Smooth muscle cell (in vitro differentiated cells): ENCODE data around the gene NPTXR. TPM values are rescaled to one million over a fixed set of nuclear protein-coding genes. Genes with fewer than 3 reads are reported as not detected.
A peak's percentile ranks its signal among the peaks of the same experiment; 100 is the strongest.

ENCODE experiments used
- DNase-seq: peaks from one replicate; lab custom pipeline; 2025; ENCODE audit not compliant: unreplicated experiment; lab: John Stamatoyannopoulos, UW
- H2AFZ ChIP-seq: fragments of 200-600 bp; sonication (generic); 2 replicates; pipeline ENCODE4 v1.6.0; 2016; ENCODE audit warnings: antibody characterized with exemption, low read depth, mild to moderate bottlenecking
- H3F3A ChIP-seq: fragments of 200-600 bp; sonication (generic); 2 replicates; pipeline ENCODE4 v1.6.0; 2017; ENCODE audit warnings: antibody characterized with exemption, low read depth
- H3K27ac ChIP-seq: fragments of 200-600 bp; sonication (generic); 2 replicates; pipeline ENCODE4 v1.5.1; 2016; ENCODE audit warnings: low read depth, mild to moderate bottlenecking
- H3K27me3 ChIP-seq: fragments of 200-600 bp; sonication (generic); 2 replicates; pipeline ENCODE4 v1.6.1; 2016; ENCODE audit warnings: low read depth, mild to moderate bottlenecking
- H3K36me3 ChIP-seq: fragments of 200-600 bp; sonication (generic); 2 replicates; pipeline ENCODE4 v1.5.1; 2016; ENCODE audit warnings: low read depth
- H3K4me1 ChIP-seq: fragments of 200-600 bp; sonication (generic); 2 replicates; pipeline ENCODE4 v1.5.1; 2016; ENCODE audit warnings: low read depth
- H3K4me2 ChIP-seq: fragments of 200-600 bp; sonication (generic); 2 replicates; pipeline ENCODE4 v1.6.0; 2016; ENCODE audit warnings: mild to moderate bottlenecking
- H3K4me3 ChIP-seq: fragments of 200-600 bp; sonication (generic); 2 replicates; pipeline ENCODE4 v1.5.1; 2016; ENCODE audit warnings: mild to moderate bottlenecking
- H3K79me2 ChIP-seq: fragments of 200-600 bp; sonication (generic); 2 replicates; pipeline ENCODE4 v1.6.0; 2016; ENCODE audit warnings: low read depth, mild to moderate bottlenecking
- H3K9ac ChIP-seq: fragments of 200-600 bp; sonication (generic); 2 replicates; pipeline ENCODE4 v1.6.0; 2016; ENCODE audit warnings: low read depth
- H3K9me3 ChIP-seq: fragments of 200-600 bp; sonication (generic); replicated peaks from 2 replicates; pipeline ENCODE4 v1.5.1; 2016; ENCODE audit warnings: low read depth
- H4K20me1 ChIP-seq: fragments of 200-600 bp; sonication (generic); 2 replicates; pipeline ENCODE4 v1.6.0; 2016; ENCODE audit warnings: low read depth
- CTCF ChIP-seq: fragments of 200-600 bp; sonication (generic); IDR thresholded peaks from 2 replicates; pipeline ENCODE4 v1.5.1; 2017; ENCODE audit warnings: borderline replicate concordance, mild to moderate bottlenecking, antibody characterized with exemption; ENCODE audit not compliant: insufficient read depth, poor library complexity, severe bottlenecking
- WGBS: methylation state at CpG from one replicate; pipeline ENCODE4 v1.1.7; 2016; ENCODE audit warnings: low lambda C conversion rate; 5-methylcytosine and 5-hydroxymethylcytosine counted together
- polyA plus RNA-seq: library from polyadenylated mRNA; unstranded; fragments of >200 nt; fragmentation: Nextera tagmentation; extraction: Ambion mirVana; gene quantifications from 2 replicates; pipeline ENCODE4 v1.2.1, GENCODE V29; 2016
- total RNA-seq: library from RNA; depleted of rRNA; stranded (reverse); fragments of >200 nt; gene quantifications from 2 replicates; pipeline ENCODE4 v1.2.3, GENCODE V29; 2014

The NPTXR gene
- total and polyA plus RNA-seq, 2 experiments from 2014 or later: 2.0 to 3.9 TPM

DNA sequence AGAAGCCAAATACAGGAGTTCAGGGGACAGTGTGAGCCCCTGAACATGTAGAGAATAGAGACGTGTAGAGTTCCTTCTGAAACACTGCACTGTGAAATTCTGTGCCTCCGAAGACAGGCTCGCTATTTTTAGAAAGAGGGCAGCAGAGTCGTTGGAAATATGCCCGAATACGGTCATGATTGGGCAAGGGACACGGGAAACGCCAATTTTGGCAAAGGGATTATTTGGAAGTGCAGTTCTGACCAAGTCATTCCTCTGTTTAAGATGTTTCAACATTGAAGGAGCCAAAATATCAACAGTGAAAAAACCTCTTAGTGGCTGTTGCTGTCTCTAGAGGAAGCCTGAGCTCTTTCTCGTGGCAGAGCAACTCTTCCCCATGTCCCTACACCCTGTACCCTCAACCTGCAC is 37.6 kb upstream of the NPTXR start:
- Histone ChIP-seq H3K79me2 (no peaks in the 10 kb centered on the region), H3K27me3 (peaks cover 6% of the 10 kb centered on the region), H3F3A (no peaks in the 10 kb centered on the region), H3K4me1 (peaks cover 3% of the 10 kb centered on the region), H3K27ac (no peak overlapping the region), H3K9ac (no peak overlapping the region), H3K4me2 (peak overlapping the region; percentile 62), H3K36me3 (no peaks in the 10 kb centered on the region), H4K20me1 (no peaks in the 10 kb centered on the region), H3K9me3 (no peaks in the 10 kb centered on the region), H2AFZ (peak overlapping the region; percentile 71), H3K4me3 (no peak overlapping the region)
- TF ChIP-seq CTCF: no peak
- WGBS: 53% methylated on average over 9 of the region's 9 CpGs
- DNase-seq: no peak

GRCh38 chr22:38879961-38880360 is 36.1 kb upstream of the NPTXR start:
- Histone ChIP-seq H3K4me1 (peaks cover 3% of the 10 kb centered on the region), H3K9me3 (no peaks in the 10 kb centered on the region), H3K9ac (no peak overlapping the region), H3K27ac (no peak overlapping the region), H2AFZ (no peak overlapping the region), H3K36me3 (no peaks in the 10 kb centered on the region), H3F3A (no peaks in the 10 kb centered on the region), H3K27me3 (peaks cover 6% of the 10 kb centered on the region), H4K20me1 (no peaks in the 10 kb centered on the region), H3K4me2 (no peak overlapping the region), H3K79me2 (no peaks in the 10 kb centered on the region), H3K4me3 (no peak overlapping the region)
- TF ChIP-seq CTCF: no peak
- no peak for DNase-seq
- 93% methylated on average over 5 of the region's 5 CpGs for WGBS

- Histone ChIP-seq H3K9ac (no peak overlapping the region), H3K27ac (no peak overlapping the region), H3K27me3 (peaks cover 6% of the 10 kb centered on the region), H3K4me3 (no peak overlapping the region), H3K36me3 (no peaks in the 10 kb centered on the region), H3K9me3 (no peaks in the 10 kb centered on the region), H3F3A (no peaks in the 10 kb centered on the region), H4K20me1 (no peaks in the 10 kb centered on the region), H3K4me2 (no peak overlapping the region), H3K79me2 (no peaks in the 10 kb centered on the region), H3K4me1 (peaks cover 3% of the 10 kb centered on the region), H2AFZ (no peak overlapping the region)
- TF ChIP-seq CTCF: no peak
- no peak for DNase-seq
- 73% methylated on average over 5 of the region's 5 CpGs for WGBS
Observed at GRCh38 chr22:38879108-38879729, 35.4 kb upstream of the NPTXR start.

DNA sequence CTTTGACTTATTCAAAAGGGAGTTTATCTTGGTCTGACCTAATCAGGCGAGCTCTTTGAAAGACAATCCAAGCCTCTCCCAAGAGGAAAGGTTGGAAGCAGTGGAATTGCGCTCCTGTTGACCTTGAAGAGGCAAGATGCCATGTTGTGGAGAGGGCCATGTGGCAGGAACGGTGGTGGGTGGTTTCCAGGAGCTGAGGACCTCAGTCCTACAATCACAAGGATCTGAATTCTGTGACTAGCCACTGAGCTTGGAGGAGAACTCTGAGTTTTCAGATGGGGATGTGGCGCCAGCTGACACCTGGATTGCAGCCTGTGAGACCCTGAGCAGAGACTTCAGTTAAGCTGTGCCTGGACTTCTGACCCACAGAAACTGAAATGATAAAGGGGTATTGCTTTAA is 34.2 kb upstream of the NPTXR start:
- H3K36me3 ChIP-seq: no peaks in the 10 kb centered on the region
- peaks cover 6% of the 10 kb centered on the region for H3K27me3 ChIP-seq
- H3K4me3 ChIP-seq: no peak overlapping the region
- H4K20me1 ChIP-seq: no peaks in the 10 kb centered on the region
- H3K4me1 ChIP-seq: peaks cover 8% of the 10 kb centered on the region
- no peaks in the 10 kb centered on the region for H3K9me3 ChIP-seq
- no peak overlapping the region for H3K4me2 ChIP-seq
- 92% methylated on average over 4 of the region's 4 CpGs for WGBS
- H3K27ac ChIP-seq: no peak overlapping the region
- no peak overlapping the region for H3K9ac ChIP-seq
- H3F3A ChIP-seq: no peaks in the 10 kb centered on the region
- no peak for TF ChIP-seq CTCF
- DNase-seq: no peak
- H3K79me2 ChIP-seq: no peaks in the 10 kb centered on the region
- no peak overlapping the region for H2AFZ ChIP-seq
